Naive B cell (primary cell): ENCODE results near the gene VAV2. TPM values are rescaled to one million over a fixed set of nuclear protein-coding genes. Genes with fewer than 3 reads are reported as not detected.

ENCODE experiments used
- ATAC-seq, 2 donors: fragments of 150-1000 bp; cut with Tn5 transposase; 2 replicates each; pipeline ENCODE4 v1.10.0; 2021; ENCODE audit warnings: low read depth in 2 of 2, mild to moderate bottlenecking in 2 of 2, moderate library complexity in 2 of 2
- DNase-seq: peaks from one replicate; pipeline ENCODE4 v3.0.0; 2022
- H3K27ac Mint-ChIP-seq, 6 donors: one replicate each; pipeline ENCODE4 v1.8.0; 2020 to 2022; ENCODE audit warnings: mild to moderate bottlenecking in 6 of 6, mixed read lengths in 6 of 6, moderate library complexity in 5 of 6, inconsistent platforms in 2 of 6
- H3K27me3 Mint-ChIP-seq, 3 donors: one replicate each; pipeline ENCODE4 v1.8.0; 2021 to 2022; ENCODE audit warnings: mixed read lengths in 3 of 3, mild to moderate bottlenecking in 1 of 3
- H3K36me3 Mint-ChIP-seq, 2 donors: one replicate each; pipeline ENCODE4 v1.8.0; 2020 to 2022; ENCODE audit warnings: mixed read lengths in 2 of 2, inconsistent platforms in 1 of 2, mild to moderate bottlenecking in 1 of 2
- H3K4me1 Mint-ChIP-seq, 3 donors: one replicate each; pipeline ENCODE4 v1.8.0; 2020 to 2022; ENCODE audit warnings: mixed read lengths in 3 of 3, inconsistent platforms in 1 of 3, mild to moderate bottlenecking in 1 of 3, moderate library complexity in 1 of 3
- H3K4me3 Mint-ChIP-seq, 8 donors: one replicate each; pipeline ENCODE4 v1.8.0; 2020 to 2022; ENCODE audit warnings: mild to moderate bottlenecking in 8 of 8, mixed read lengths in 8 of 8, moderate library complexity in 8 of 8, inconsistent platforms in 2 of 8
- H3K9me3 Mint-ChIP-seq, 7 donors: one replicate each; pipeline ENCODE4 v1.8.0; 2020 to 2022; ENCODE audit warnings: mixed read lengths in 7 of 7, mild to moderate bottlenecking in 5 of 7, inconsistent platforms in 2 of 7, moderate library complexity in 1 of 7
- polyA plus RNA-seq, 6 donors: library from polyadenylated mRNA; unstranded; fragments of 300-500 nt; fragmentation: Illumina TruSeq; gene quantifications; one replicate each; pipeline ENCODE4 v1.2.3, GENCODE V29; 2021; ENCODE audit warnings: low read depth in 6 of 6

Gene VAV2
- polyA plus RNA-seq, 6 donors from 2014 or later, result 5.7 to 33.3 (median 15.2) TPM

GRCh38 chr9:133807818-133808217 lies 184.3 kb downstream of the VAV2 start:
- no peak for DNase-seq
- H3K9me3 Mint-ChIP-seq, result no peaks in the 10 kb centered on the region
- H3K27me3 Mint-ChIP-seq, result no peaks in the 10 kb centered on the region
- no peaks in the 10 kb centered on the region for H3K36me3 Mint-ChIP-seq
- no peak overlapping the region for H3K4me3 Mint-ChIP-seq
- H3K27ac Mint-ChIP-seq, result no peak overlapping the region
- peaks cover 0 to 16% (median 0%) of the 10 kb centered on the region in 3 donors for H3K4me1 Mint-ChIP-seq
- no peak for ATAC-seq

DNA sequence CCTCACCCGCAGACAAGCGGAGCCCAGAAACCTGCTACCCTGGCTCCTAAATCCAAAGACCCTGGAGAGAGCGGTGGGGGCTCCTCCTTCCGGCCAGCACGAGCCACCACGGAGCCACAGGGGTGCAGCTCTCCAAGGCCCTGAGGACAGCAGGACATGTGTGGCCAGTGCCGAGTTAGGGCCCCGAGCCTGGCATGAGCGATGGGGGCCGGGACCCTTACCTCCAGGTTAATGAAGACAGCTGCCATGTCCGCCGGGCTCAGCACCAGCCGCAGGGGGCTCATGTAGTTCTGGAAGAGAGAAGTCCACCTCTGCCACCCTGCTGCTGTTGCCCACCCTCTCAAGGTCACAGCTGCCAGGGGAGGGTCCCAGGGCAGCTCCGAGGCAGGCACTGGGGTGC lies 185.1 kb downstream of the VAV2 start:
- no peak for DNase-seq
- no peak for ATAC-seq
- H3K27me3 Mint-ChIP-seq, result no peaks in the 10 kb centered on the region
- no peak overlapping the region for H3K27ac Mint-ChIP-seq
- H3K4me1 Mint-ChIP-seq, result peaks cover 0 to 14% (median 4%) of the 10 kb centered on the region in 3 donors
- no peaks in the 10 kb centered on the region for H3K9me3 Mint-ChIP-seq
- H3K4me3 Mint-ChIP-seq, result no peak overlapping the region
- H3K36me3 Mint-ChIP-seq, result no peaks in the 10 kb centered on the region

- no peaks in the 10 kb centered on the region for H3K36me3 Mint-ChIP-seq
- H3K4me1 Mint-ChIP-seq, result peaks cover 0 to 14% (median 4%) of the 10 kb centered on the region in 3 donors
These were observed 185.5 kb downstream of the VAV2 start for GRCh38 chr9:133806623-133807010.

DNA sequence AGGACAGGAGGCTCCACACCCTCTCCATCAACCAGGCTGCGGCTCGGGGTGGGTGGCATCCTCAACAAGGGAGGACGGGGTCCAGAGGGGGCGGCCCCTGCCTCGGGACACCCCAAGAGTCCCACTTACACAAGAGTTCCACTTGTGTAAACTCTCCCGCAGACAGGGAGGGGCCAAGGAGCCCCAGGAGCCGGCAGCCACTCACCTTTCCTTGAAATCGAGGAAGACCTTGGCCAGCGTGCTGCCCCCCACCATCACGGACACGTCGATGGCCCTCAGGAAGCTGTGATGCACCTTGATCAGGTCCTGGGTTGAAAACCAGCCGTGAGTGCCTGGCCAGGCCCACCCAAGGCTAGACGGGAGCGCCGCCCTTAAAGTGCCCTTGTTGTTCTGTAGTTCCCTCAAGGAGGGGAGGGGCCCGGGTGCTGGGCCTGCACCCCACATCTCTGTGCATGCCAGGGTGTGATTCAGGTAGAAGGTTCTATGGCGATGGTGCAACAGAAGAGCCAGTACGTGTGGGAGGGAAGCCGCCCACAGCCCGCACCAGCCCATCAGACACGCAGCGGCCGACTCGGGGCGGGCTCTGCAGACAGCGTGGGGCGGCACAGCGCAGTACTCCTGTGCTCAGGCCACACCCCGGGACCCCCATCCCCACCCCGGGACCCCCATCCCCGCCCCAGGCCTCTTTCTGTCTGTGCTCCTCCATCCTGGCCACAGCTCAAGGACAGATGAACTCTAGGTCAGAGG lies 186.1 kb downstream of the VAV2 start:
- Mint-ChIP-seq H3K9me3 (no peaks in the 10 kb centered on the region), H3K27me3 (no peaks in the 10 kb centered on the region), H3K36me3 (no peaks in the 10 kb centered on the region), H3K4me1 (peaks cover 0 to 14% (median 4%) of the 10 kb centered on the region in 3 donors), H3K4me3 (no peak overlapping the region), H3K27ac (peak overlapping the region in 2 of 6 donors; percentile 36 to 45)
- DNase-seq (no peak), ATAC-seq (no peak)

More at GRCh38 chr9:133806623-133807010, 185.5 kb downstream of the VAV2 start:
- no peak for DNase-seq
- H3K27ac Mint-ChIP-seq, result no peak overlapping the region
- H3K9me3 Mint-ChIP-seq, result no peaks in the 10 kb centered on the region
- no peak overlapping the region for H3K4me3 Mint-ChIP-seq
- H3K27me3 Mint-ChIP-seq, result no peaks in the 10 kb centered on the region
- ATAC-seq, result no peak

DNA sequence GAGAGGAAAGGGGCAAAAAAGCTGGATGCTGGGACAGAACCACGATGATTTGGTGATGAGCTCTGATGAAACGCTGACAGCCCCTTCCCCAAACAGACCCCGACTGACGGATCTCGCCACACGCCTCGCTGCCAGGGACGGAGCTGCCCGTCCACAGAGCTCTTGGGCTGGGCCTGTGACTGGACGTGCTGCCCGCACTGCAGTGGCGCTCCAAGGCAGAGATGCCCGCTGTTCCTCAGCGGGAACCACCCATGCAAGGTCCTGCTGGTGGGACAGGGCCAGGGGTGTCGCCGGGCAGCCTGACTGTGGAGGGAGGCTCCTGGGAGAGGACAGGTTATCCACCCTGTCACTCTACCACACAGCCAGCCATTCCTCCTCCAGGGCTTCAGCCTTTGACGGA lies 187.9 kb downstream of the VAV2 start:
- Mint-ChIP-seq H3K4me1 (peaks cover 0 to 14% (median 4%) of the 10 kb centered on the region in 3 donors), H3K27ac (no peak overlapping the region), H3K27me3 (no peaks in the 10 kb centered on the region)

GRCh38 chr9:133803745-133804144 lies 188.4 kb downstream of the VAV2 start:
- no peaks in the 10 kb centered on the region for H3K36me3 Mint-ChIP-seq
- no peak overlapping the region for H3K27ac Mint-ChIP-seq
- H3K27me3 Mint-ChIP-seq, result no peaks in the 10 kb centered on the region
- H3K9me3 Mint-ChIP-seq, result no peaks in the 10 kb centered on the region
- peaks cover 0 to 17% (median 4%) of the 10 kb centered on the region in 3 donors for H3K4me1 Mint-ChIP-seq
- ATAC-seq, result no peak
- no peak for DNase-seq
- peak overlapping the region in 2 of 8 donors; percentile 30 to 42 for H3K4me3 Mint-ChIP-seq

More for the DNA sequence above, 187.9 kb downstream of the VAV2 start:
- Mint-ChIP-seq H3K9me3 (no peaks in the 10 kb centered on the region), H3K4me3 (no peak overlapping the region), H3K36me3 (no peaks in the 10 kb centered on the region)
- ATAC-seq (no peak), DNase-seq (no peak)

DNA sequence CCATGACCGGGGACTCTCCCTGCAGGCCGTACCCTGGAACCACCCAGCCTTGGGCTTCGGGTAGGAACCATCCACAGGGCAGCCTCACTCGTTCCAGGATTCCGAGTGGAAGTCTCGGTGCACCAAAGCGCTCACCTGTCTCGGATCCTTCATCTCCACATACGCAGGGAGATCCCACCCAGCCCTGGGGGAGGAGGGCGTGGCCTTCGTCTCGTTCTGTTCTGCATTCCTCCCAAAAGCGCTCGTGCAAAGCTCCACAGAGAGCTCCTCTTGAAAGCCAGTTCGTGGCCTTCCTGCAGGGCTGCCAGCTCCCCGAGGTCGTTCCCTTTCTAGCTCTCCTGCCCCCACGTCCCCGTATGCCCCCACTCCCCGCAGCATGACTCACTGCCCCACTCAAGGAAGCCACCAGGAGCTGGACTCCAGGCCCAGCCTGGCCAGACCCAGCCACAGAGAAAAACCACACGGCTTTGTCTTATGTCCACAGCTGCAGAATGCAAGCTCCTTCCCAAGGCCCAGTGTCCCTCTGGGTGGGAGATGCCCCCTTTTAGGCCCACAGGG lies 189.0 kb downstream of the VAV2 start:
- no peak for DNase-seq
- no peaks in the 10 kb centered on the region for H3K36me3 Mint-ChIP-seq
- no peaks in the 10 kb centered on the region for H3K27me3 Mint-ChIP-seq
- ATAC-seq, result no peak
- H3K4me1 Mint-ChIP-seq, result peaks cover 0 to 21% (median 7%) of the 10 kb centered on the region in 3 donors
- no peaks in the 10 kb centered on the region for H3K9me3 Mint-ChIP-seq
- no peak overlapping the region for H3K4me3 Mint-ChIP-seq
- peak overlapping the region in 2 of 6 donors; percentile 30 to 37 for H3K27ac Mint-ChIP-seq

DNA sequence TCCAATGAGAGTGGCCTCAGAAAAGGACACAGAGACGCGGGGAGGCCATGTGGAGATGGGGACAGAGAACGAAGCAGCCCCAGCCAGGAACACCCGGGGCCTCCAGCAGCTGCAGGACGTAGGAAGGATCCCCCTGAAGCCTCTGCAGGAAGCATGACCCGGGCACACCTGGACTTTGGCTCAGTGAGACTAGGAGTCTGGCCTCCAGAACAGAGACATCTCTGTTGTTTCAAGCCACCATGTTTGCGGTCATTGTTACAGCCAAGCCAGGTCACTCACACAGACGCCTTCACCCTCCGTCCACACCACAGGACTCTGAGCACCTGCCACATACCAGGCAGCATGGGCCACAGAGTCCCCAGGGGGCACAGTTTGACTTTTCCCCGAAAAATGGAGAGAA lies 190.4 kb downstream of the VAV2 start:
- no peaks in the 10 kb centered on the region for H3K36me3 Mint-ChIP-seq
- ATAC-seq (no peak), DNase-seq (no peak)
- H3K4me3 Mint-ChIP-seq, result no peak overlapping the region
- H3K4me1 Mint-ChIP-seq, result peaks cover 0 to 21% (median 7%) of the 10 kb centered on the region in 3 donors
- peak overlapping the region in 1 of 6 donors; percentile 10 for H3K27ac Mint-ChIP-seq
- no peaks in the 10 kb centered on the region for H3K27me3 Mint-ChIP-seq
- no peaks in the 10 kb centered on the region for H3K9me3 Mint-ChIP-seq

DNA sequence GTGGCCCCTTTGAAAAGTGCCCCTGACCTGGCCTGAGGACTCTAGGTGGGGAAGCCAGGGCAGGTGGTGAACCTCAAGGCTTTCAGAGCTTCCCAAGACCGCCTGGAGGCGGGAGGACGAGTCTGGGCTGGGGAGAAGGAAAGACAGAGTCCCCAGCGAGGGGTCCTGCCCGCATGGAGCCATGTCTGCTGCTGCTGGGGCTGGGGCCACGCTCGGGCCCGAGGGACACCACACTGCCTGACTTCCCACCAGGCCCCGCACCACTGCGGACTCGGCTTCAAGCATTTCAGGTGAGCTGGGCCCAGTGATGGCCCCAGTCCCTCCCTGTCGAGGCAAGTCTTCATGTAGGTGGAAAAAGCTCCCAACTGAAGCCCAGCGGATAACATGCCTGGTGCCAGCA lies 191.9 kb downstream of the VAV2 start:
- ATAC-seq, result no peak
- Mint-ChIP-seq H3K4me1 (peaks cover 11 to 28% (median 13%) of the 10 kb centered on the region in 3 donors), H3K27me3 (no peaks in the 10 kb centered on the region), H3K9me3 (no peaks in the 10 kb centered on the region), H3K36me3 (peaks cover 5 to 7% of the 10 kb centered on the region in 2 donors), H3K4me3 (no peak overlapping the region), H3K27ac (no peak overlapping the region)
- DNase-seq, result no peak

- no peaks in the 10 kb centered on the region for H3K27me3 Mint-ChIP-seq
- ATAC-seq (no peak), DNase-seq (no peak)
- peaks cover 17 to 34% (median 19%) of the 10 kb centered on the region in 3 donors for H3K4me1 Mint-ChIP-seq
- peaks cover 5 to 11% of the 10 kb centered on the region in 2 donors for H3K36me3 Mint-ChIP-seq
- H3K9me3 Mint-ChIP-seq, result no peaks in the 10 kb centered on the region
- H3K27ac Mint-ChIP-seq, result peak overlapping the region in 1 of 6 donors; percentile 75
- no peak overlapping the region for H3K4me3 Mint-ChIP-seq
These were observed 192.4 kb downstream of the VAV2 start for GRCh38 chr9:133799716-133800115.

GRCh38 chr9:133799106-133799505 lies 193.0 kb downstream of the VAV2 start:
- DNase-seq (no peak), ATAC-seq (no peak)
- no peak overlapping the region for H3K27ac Mint-ChIP-seq
- H3K9me3 Mint-ChIP-seq, result no peaks in the 10 kb centered on the region
- peaks cover 5 to 15% of the 10 kb centered on the region in 2 donors for H3K36me3 Mint-ChIP-seq
- H3K4me1 Mint-ChIP-seq, result peaks cover 23 to 40% (median 25%) of the 10 kb centered on the region in 3 donors
- no peak overlapping the region for H3K4me3 Mint-ChIP-seq
- H3K27me3 Mint-ChIP-seq, result no peaks in the 10 kb centered on the region

GRCh38 chr9:133798160-133798559 lies 194.0 kb downstream of the VAV2 start:
- Mint-ChIP-seq H3K27me3 (no peaks in the 10 kb centered on the region), H3K36me3 (peaks cover 5 to 15% of the 10 kb centered on the region in 2 donors), H3K27ac (peak overlapping the region in 2 of 6 donors; percentile 18 to 86), H3K4me1 (peaks cover 32 to 42% (median 33%) of the 10 kb centered on the region in 3 donors), H3K9me3 (no peaks in the 10 kb centered on the region), H3K4me3 (no peak overlapping the region)
- DNase-seq (no peak), ATAC-seq (no peak)

DNA sequence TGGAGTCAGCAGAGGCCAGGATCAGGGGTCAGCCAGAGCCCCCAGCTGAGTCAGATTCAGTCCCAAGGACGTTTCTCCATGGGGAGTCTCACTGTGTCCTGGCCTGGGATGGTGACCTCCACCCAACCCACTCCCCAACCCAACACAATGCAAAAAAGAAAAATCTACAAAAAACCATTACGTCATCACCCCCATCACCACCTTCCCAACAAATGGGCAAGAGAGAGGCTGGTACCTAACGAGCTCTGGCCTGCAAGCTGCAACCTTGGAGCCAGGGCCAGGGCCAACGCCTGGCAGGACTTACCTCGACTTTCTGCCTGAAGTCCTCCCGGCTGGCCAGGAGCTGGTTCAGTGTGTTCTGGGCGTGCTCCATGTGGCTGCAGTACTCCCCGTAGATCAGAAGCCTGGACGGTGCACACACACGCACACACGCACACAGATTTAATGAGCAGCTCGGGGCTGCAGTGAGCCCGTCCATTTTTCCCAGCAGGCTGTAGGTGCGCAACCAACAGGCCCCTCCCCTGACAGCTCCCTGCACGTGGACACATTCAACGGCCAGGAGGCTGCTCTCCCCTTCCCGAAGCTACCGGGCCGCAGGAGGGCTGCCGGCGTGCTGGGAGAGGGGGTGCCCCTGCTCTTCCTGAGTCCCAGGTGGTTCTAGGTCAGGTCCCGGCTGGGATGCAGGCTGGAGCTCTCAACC lies 194.6 kb downstream of the VAV2 start:
- no peaks in the 10 kb centered on the region for H3K27me3 Mint-ChIP-seq
- peaks cover 36 to 44% (median 38%) of the 10 kb centered on the region in 3 donors for H3K4me1 Mint-ChIP-seq
- DNase-seq (no peak), ATAC-seq (no peak)
- H3K9me3 Mint-ChIP-seq, result no peaks in the 10 kb centered on the region
- peak overlapping the region in 2 of 6 donors; percentile 22 to 74 for H3K27ac Mint-ChIP-seq
- H3K36me3 Mint-ChIP-seq, result peaks cover 5 to 15% of the 10 kb centered on the region in 2 donors
- no peak overlapping the region for H3K4me3 Mint-ChIP-seq
